Transverse colon (tissue), 4 donors: ENCODE data around the gene KY. TPM values are rescaled to one million over a fixed set of nuclear protein-coding genes. Genes with fewer than 3 reads are reported as not detected.

Experiments
- DNase-seq: peaks from one replicate; pipeline ENCODE4 v3.0.0-alpha.2; 2019
- H3K27ac ChIP-seq, 4 donors: fragments of 200-600 bp; sonication (generic); 2 replicates each; pipeline ENCODE4 v1.5.1; 2016 to 2018; ENCODE audit warnings: inconsistent platforms in 4 of 4
- H3K27me3 ChIP-seq: fragments of 200-600 bp; sonication (generic); 2 replicates; pipeline ENCODE4 v1.5.1; 2017; ENCODE audit warnings: inconsistent platforms
- H3K36me3 ChIP-seq, 4 donors: fragments of 200-600 bp; sonication (generic); 2 replicates each; pipeline ENCODE4 v1.5.1; 2017 to 2019; ENCODE audit warnings: inconsistent platforms in 4 of 4
- H3K4me1 ChIP-seq, 4 donors: fragments of 200-600 bp; sonication (generic); 2 replicates each; pipeline ENCODE4 v1.5.1; 2017 to 2020; ENCODE audit warnings: inconsistent platforms in 4 of 4
- H3K4me3 ChIP-seq, 4 donors: fragments of 200-600 bp; sonication (generic); 1 replicate in 1 of 4; 2 replicates in 3 of 4; pipeline versions ENCODE4 v1.5.1 to v1.6.1; 2017 to 2019; ENCODE audit warnings: inconsistent platforms in 4 of 4
- H3K9me3 ChIP-seq, 2 donors: fragments of 200-600 bp; sonication (generic); 2 replicates each; pipeline ENCODE4 v1.5.1; 2017 to 2019; ENCODE audit warnings: inconsistent platforms in 2 of 2
- CTCF ChIP-seq, 5 experiments: fragments of 200-600 bp in 3 of 5; fragments of 450-650 bp in 2 of 5; sonication (generic) in 3 of 5; IDR thresholded peaks; 1 replicate in 2 of 5; 2 replicates in 3 of 5; pipeline ENCODE4 v1.5.1; 2016 to 2017; ENCODE audit warnings: antibody characterized with exemption in 5 of 5, inconsistent platforms in 3 of 5, mild to moderate bottlenecking in 2 of 5, moderate library complexity in 1 of 5
- EP300 ChIP-seq: sonication (generic); formaldehyde crosslinking; IDR thresholded peaks from one replicate; pipeline ENCODE4 v1.6.1; 2017; ENCODE audit warnings: antibody characterized with exemption, low read depth
- POLR2A ChIP-seq: fragments of 450-650 bp; IDR thresholded peaks from one replicate; pipeline ENCODE4 v1.6.1; 2016; ENCODE audit warnings: antibody characterized with exemption, mild to moderate bottlenecking, moderate library complexity
- POLR2AphosphoS5 ChIP-seq, 3 donors: sonication (generic); formaldehyde crosslinking; IDR thresholded peaks; one replicate each; pipeline ENCODE4 v1.6.1; 2016; ENCODE audit warnings: antibody characterized with exemption in 3 of 3
- WGBS, 2 donors: methylation state at CpG; one replicate each; pipeline ENCODE4 v1.1.5; 2018; ENCODE audit warnings: low coverage in 1 of 2; 5-methylcytosine and 5-hydroxymethylcytosine counted together
- in situ Hi-C, 4 donors: fragments of 200-750 bp; cut with MboI; loops; one replicate each; pipeline versions ENCODE4 v1.15.0 to v1.15.1; 2017; ENCODE audit warnings: low sequenced_read_pairs in 3 of 4, low pct_ligation_motif_present in 1 of 4, low pct_unique_long_range_greater_than_20kb in 1 of 4
- intact Hi-C: fragments of 100-400 bp; cut with DNase I; formaldehyde crosslinking; loops from one replicate; pipeline ENCODE4 v1.15.1; 2023; ENCODE audit warnings: low total_unique reads
- total RNA-seq, 4 donors: library from RNA; depleted of rRNA; stranded (reverse); fragments of >200 nt; gene quantifications; one replicate each; pipeline ENCODE4 v1.1.0, GENCODE V29; 2016

The KY gene
- total RNA-seq, 4 donors from 2014 or later: 0.41 TPM; not detected in 3

GRCh38 chr3:134617608-134618477 lies 33.0 kb downstream of the KY start:
- no peak for DNase-seq
- Histone ChIP-seq H3K4me1 (no peaks in the 10 kb centered on the region), H3K36me3 (no peaks in the 10 kb centered on the region), H3K4me3 (no peak overlapping the region), H3K27me3 (no peaks in the 10 kb centered on the region), H3K27ac (no peak overlapping the region), H3K9me3 (no peaks in the 10 kb centered on the region)
- WGBS, 2 donors: 68 to 71% methylated on average over 6 to 7 of the region's 7 CpGs
- intact Hi-C loops (no loop called here), in situ Hi-C loops (loop anchor here in 1 of 4 donors (25.0 kb wide), 1 partner anchor 1269 kb away; no protein-coding TSS in a partner anchor)
- no peak for TF ChIP-seq POLR2AphosphoS5 (IDR thresholded peaks at IDR 0.05)
- no peak for TF ChIP-seq CTCF (IDR thresholded peaks at IDR 0.05)
- TF ChIP-seq POLR2A: no peak
- no peak for TF ChIP-seq EP300

DNA sequence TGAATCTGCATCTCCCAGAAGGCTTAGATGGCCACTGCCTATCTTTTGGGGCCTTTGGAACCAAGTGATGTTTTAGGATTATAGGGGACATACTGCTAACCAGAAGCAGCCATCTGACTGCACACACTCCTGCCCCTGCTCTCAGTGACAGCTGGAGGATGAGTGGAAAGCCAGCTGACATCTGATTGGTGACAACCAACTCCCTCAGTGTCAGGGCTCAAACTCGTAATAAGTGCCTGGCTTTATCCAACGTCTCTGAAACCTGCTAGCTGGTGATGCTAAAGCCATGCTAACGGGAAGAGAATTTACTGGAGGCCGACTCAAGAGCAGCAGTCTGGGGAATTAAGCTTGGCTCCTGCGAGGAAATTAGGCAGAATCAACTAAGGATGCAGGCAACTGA lies 35.1 kb downstream of the KY start:
- H3K4me1 ChIP-seq: no peaks in the 10 kb centered on the region
- TF ChIP-seq POLR2AphosphoS5 (IDR thresholded peaks at IDR 0.05): no peak
- TF ChIP-seq EP300: no peak
- TF ChIP-seq CTCF (IDR thresholded peaks at IDR 0.05): no peak
- TF ChIP-seq POLR2A: no peak
- intact Hi-C loops: no loop called here
- no peaks in the 10 kb centered on the region for H3K27me3 ChIP-seq
- no peak for DNase-seq
- no peak overlapping the region for H3K4me3 ChIP-seq
- H3K9me3 ChIP-seq: no peaks in the 10 kb centered on the region
- in situ Hi-C loops: loop anchor here in 1 of 4 donors (25.0 kb wide), 1 partner anchor 1272 kb away; no protein-coding TSS in a partner anchor
- 72 to 93% methylated on average over 3 to 5 of the region's 5 CpGs for WGBS, 2 donors
- no peak overlapping the region for H3K27ac ChIP-seq
- no peaks in the 10 kb centered on the region for H3K36me3 ChIP-seq

- in situ Hi-C loops (loop anchor here in 1 of 4 donors (25.0 kb wide), 1 partner anchor 1272 kb away; no protein-coding TSS in a partner anchor), intact Hi-C loops (no loop called here)
- H3K4me1 ChIP-seq: no peaks in the 10 kb centered on the region
- no peak for DNase-seq
- no peaks in the 10 kb centered on the region for H3K9me3 ChIP-seq
- H3K4me3 ChIP-seq: no peak overlapping the region
- no peaks in the 10 kb centered on the region for H3K36me3 ChIP-seq
- H3K27ac ChIP-seq: no peak overlapping the region
- WGBS, 2 donors: 82 to 97% methylated on average over 3 to 4 of the region's 4 CpGs
- TF ChIP-seq POLR2A (no peak), EP300 (no peak), CTCF (IDR thresholded peaks at IDR 0.05) (no peak), POLR2AphosphoS5 (IDR thresholded peaks at IDR 0.05) (no peak)
- H3K27me3 ChIP-seq: no peaks in the 10 kb centered on the region
These were observed 35.9 kb downstream of the KY start for GRCh38 chr3:134614955-134615354.

DNA sequence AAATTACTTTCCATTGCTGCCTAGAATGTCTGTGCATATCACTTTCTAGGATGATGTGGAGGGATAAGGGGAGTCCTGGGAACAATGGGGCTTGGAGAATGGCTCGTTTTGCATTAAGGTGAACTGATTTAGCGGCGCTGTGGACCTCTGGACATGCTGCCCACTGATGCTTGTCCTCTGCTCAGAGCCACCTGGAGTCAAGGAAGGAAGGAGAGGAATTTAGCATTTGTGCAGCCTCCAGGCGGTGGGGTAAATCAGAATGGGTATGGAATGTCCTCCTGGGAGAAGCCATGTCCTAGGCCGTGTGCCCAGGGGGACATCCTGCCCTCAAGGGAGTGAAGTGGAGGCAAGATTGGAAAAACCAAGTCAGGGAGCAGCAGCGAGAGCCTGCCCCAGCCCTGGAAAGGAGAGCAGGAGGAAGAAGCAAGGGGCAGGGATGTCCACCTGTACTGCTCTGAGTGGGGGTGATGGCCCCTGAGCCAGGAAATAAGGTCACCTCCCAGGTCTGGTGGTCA lies 37.8 kb downstream of the KY start:
- no peaks in the 10 kb centered on the region for H3K36me3 ChIP-seq
- in situ Hi-C loops: loop anchor here in 1 of 4 donors (25.0 kb wide), 1 partner anchor 1274 kb away; no protein-coding TSS in a partner anchor

More for the DNA sequence above, 37.8 kb downstream of the KY start:
- no peak for DNase-seq
- TF ChIP-seq POLR2A: no peak
- TF ChIP-seq EP300: no peak
- no peak for TF ChIP-seq CTCF (IDR thresholded peaks at IDR 0.05)
- no peak for TF ChIP-seq POLR2AphosphoS5 (IDR thresholded peaks at IDR 0.05)
- 61 to 85% methylated on average over 4 to 6 of the region's 6 CpGs for WGBS, 2 donors
- H3K27ac ChIP-seq: no peak overlapping the region
- no peaks in the 10 kb centered on the region for H3K4me1 ChIP-seq
- no peaks in the 10 kb centered on the region for H3K27me3 ChIP-seq
- intact Hi-C loops: no loop called here
- H3K9me3 ChIP-seq: no peaks in the 10 kb centered on the region
- no peak overlapping the region for H3K4me3 ChIP-seq
